ENCODE measurements around the gene FGF12. TPM values are rescaled to one million over a fixed set of nuclear protein-coding genes. Genes with fewer than 3 reads are reported as not detected.

The FGF12 gene
- total RNA-seq, 1 experiment from 2014 or later, result 0.51 TPM

DNA sequence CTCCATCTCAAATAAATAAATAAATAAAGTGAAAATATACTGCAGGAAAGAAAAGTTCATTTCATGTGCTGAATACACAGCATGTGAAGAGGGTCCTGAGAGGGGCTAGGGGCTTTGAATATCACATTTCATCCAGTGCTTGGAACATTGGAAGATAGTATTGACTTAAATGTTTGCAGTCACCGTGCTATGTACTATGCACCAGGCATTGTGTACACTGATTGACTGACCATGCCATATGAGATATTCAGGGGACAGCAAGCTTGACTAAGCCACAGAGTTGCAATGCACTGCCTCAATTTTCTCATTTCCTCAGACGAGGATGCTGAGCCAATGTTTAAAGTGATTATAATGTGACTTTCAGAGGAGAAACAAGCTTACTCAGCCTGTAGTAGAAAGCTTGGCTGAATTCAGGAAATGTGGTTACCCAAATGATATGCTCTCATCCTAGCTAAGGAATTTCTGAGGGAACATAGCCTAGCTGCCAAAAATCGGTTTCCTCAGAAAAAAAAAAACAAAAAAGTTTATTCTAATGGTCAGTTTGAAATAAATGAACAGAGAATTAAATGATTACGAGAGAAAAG, 557.9 kb downstream of the FGF12 start:
- Histone ChIP-seq H3K27me3 (ENCODE audit: control insufficient read depth, insufficient read depth, low read length) (no peaks in the 10 kb centered on the region), H3K9me3 (ENCODE audit: control insufficient read depth, insufficient read depth, low read depth, low read length) (no peaks in the 10 kb centered on the region), H3K36me3 (ENCODE audit: control insufficient read depth, insufficient read depth, low read length) (no peaks in the 10 kb centered on the region), H3K4me3 (ENCODE audit: low read depth in 2 of 2, low read length in 2 of 2) (no peak overlapping the region), H3K27ac (ENCODE audit: low read length) (no peak overlapping the region), H3K4me1 (ENCODE audit: control insufficient read depth, insufficient read depth, low read length) (no peaks in the 10 kb centered on the region)
- ATAC-seq, result no peak
- in situ Hi-C loops (cut with HindIII; ENCODE audit: low pct_unique_long_range_greater_than_20kb, low sequenced_read_pairs) (no loop called here), intact Hi-C loops (cut with micrococcal nuclease; ENCODE audit: unreplicated experiment) (no loop called here)
- TF ChIP-seq SIN3A (IDR thresholded peaks at IDR 0.05; ENCODE audit: borderline replicate concordance, insufficient read depth, low read depth, low read length), result no peak
- TF ChIP-seq, protein P1, sequence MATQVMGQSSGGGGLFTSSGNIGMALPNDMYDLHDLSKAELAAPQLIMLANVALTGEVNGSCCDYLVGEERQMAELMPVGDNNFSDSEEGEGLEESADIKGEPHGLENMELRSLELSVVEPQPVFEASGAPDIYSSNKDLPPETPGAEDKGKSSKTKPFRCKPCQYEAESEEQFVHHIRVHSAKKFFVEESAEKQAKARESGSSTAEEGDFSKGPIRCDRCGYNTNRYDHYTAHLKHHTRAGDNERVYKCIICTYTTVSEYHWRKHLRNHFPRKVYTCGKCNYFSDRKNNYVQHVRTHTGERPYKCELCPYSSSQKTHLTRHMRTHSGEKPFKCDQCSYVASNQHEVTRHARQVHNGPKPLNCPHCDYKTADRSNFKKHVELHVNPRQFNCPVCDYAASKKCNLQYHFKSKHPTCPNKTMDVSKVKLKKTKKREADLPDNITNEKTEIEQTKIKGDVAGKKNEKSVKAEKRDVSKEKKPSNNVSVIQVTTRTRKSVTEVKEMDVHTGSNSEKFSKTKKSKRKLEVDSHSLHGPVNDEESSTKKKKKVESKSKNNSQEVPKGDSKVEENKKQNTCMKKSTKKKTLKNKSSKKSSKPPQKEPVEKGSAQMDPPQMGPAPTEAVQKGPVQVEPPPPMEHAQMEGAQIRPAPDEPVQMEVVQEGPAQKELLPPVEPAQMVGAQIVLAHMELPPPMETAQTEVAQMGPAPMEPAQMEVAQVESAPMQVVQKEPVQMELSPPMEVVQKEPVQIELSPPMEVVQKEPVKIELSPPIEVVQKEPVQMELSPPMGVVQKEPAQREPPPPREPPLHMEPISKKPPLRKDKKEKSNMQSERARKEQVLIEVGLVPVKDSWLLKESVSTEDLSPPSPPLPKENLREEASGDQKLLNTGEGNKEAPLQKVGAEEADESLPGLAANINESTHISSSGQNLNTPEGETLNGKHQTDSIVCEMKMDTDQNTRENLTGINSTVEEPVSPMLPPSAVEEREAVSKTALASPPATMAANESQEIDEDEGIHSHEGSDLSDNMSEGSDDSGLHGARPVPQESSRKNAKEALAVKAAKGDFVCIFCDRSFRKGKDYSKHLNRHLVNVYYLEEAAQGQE (IDR thresholded peaks at IDR 0.05; ENCODE audit: insufficient read depth in 1 of 2, low read depth in 2 of 2, low read length in 1 of 2), result no peak
- no peak for TF ChIP-seq POLR2AphosphoS5 (IDR thresholded peaks at IDR 0.05; ENCODE audit: low read depth, low read length)
- TF ChIP-seq TCF7L2 (IDR thresholded peaks at IDR 0.05; ENCODE audit: low read depth, low read length), result no peak
- TF ChIP-seq, protein P2, sequence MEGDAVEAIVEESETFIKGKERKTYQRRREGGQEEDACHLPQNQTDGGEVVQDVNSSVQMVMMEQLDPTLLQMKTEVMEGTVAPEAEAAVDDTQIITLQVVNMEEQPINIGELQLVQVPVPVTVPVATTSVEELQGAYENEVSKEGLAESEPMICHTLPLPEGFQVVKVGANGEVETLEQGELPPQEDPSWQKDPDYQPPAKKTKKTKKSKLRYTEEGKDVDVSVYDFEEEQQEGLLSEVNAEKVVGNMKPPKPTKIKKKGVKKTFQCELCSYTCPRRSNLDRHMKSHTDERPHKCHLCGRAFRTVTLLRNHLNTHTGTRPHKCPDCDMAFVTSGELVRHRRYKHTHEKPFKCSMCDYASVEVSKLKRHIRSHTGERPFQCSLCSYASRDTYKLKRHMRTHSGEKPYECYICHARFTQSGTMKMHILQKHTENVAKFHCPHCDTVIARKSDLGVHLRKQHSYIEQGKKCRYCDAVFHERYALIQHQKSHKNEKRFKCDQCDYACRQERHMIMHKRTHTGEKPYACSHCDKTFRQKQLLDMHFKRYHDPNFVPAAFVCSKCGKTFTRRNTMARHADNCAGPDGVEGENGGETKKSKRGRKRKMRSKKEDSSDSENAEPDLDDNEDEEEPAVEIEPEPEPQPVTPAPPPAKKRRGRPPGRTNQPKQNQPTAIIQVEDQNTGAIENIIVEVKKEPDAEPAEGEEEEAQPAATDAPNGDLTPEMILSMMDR (IDR thresholded peaks at IDR 0.05), result no peak
- CTCF ChIA-PET, result no interaction called here
- BruUV-seq (replicated peaks), result no TSS peak
- POLR2A ChIA-PET, result interaction anchor here (0.6 to 0.7 kb wide), 2 partner anchors 30 to 553 kb away, joined by 4 to 5 read pairs; no protein-coding TSS in a partner anchor
- DNase-seq (ENCODE audit: low read depth, low spot score), result no peak

DNA sequence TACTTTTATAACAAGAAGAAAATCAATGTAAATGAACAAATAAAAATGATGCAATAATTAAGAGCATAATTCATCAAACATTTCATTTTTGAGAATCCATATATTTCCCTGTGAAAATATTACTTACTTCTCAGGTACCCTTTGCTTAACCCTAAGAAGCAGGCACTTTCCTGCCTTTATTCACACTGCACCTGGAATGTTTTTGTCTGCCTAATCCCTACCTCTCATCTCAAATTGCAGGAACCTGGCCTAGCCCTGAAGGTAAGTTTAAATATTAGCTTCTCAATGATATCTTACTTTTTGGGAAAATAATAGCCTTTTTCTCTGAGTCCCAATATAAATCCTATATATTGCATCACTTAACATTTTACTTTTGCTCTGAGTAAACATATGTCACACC, 559.1 kb downstream of the FGF12 start:
- intact Hi-C loops (cut with micrococcal nuclease; ENCODE audit: unreplicated experiment), result no loop called here
- POLR2A ChIA-PET, result no interaction called here
- H3K9me3 ChIP-seq (ENCODE audit: control insufficient read depth, insufficient read depth, low read depth, low read length), result no peaks in the 10 kb centered on the region

More for the DNA sequence above, 559.1 kb downstream of the FGF12 start:
- in situ Hi-C loops (cut with HindIII; ENCODE audit: low pct_unique_long_range_greater_than_20kb, low sequenced_read_pairs), result no loop called here
- H3K27me3 ChIP-seq (ENCODE audit: control insufficient read depth, insufficient read depth, low read length), result no peaks in the 10 kb centered on the region
- CTCF ChIA-PET, result no interaction called here
- no peak overlapping the region for H3K4me3 ChIP-seq (ENCODE audit: low read depth in 2 of 2, low read length in 2 of 2)
- H3K36me3 ChIP-seq (ENCODE audit: control insufficient read depth, insufficient read depth, low read length), result no peaks in the 10 kb centered on the region
- H3K27ac ChIP-seq (ENCODE audit: low read length), result no peak overlapping the region
- no TSS peak for BruUV-seq (replicated peaks)
- ATAC-seq (no peak), DNase-seq (ENCODE audit: low read depth, low spot score) (no peak)
- TF ChIP-seq, protein P2 (IDR thresholded peaks at IDR 0.05), result no peak
- TF ChIP-seq POLR2AphosphoS5 (IDR thresholded peaks at IDR 0.05; ENCODE audit: low read depth, low read length) (no peak), SIN3A (IDR thresholded peaks at IDR 0.05; ENCODE audit: borderline replicate concordance, insufficient read depth, low read depth, low read length) (no peak), TCF7L2 (IDR thresholded peaks at IDR 0.05; ENCODE audit: low read depth, low read length) (no peak)
- TF ChIP-seq, protein P1 (IDR thresholded peaks at IDR 0.05; ENCODE audit: insufficient read depth in 1 of 2, low read depth in 2 of 2, low read length in 1 of 2), result no peak
- H3K4me1 ChIP-seq (ENCODE audit: control insufficient read depth, insufficient read depth, low read length), result no peaks in the 10 kb centered on the region

Measured in Panc1 (cell line).